Fibroblast of pulmonary artery (primary cell): ENCODE measurements around the gene C13orf46.

Experiments used
- DNase-seq: peaks from one replicate; pipeline ENCODE4 v3.0.0-alpha.2; 2010; ENCODE audit warnings: low read depth
- H3K4me3 ChIP-seq: replicated peaks from 2 replicates; pipeline ENCODE4 v1.5.1; 2011; ENCODE audit warnings: low read depth, mild to moderate bottlenecking, control low read depth, low read length, moderate library complexity
- TF ChIP-seq, protein P1 (sequence below): IDR thresholded peaks from 2 replicates; pipeline ENCODE4 v1.5.1; 2011; ENCODE audit warnings: mild to moderate bottlenecking, control low read depth, low read length, inconsistent platforms; ENCODE audit errors: missing control alignments

The C13orf46 gene

DNA sequence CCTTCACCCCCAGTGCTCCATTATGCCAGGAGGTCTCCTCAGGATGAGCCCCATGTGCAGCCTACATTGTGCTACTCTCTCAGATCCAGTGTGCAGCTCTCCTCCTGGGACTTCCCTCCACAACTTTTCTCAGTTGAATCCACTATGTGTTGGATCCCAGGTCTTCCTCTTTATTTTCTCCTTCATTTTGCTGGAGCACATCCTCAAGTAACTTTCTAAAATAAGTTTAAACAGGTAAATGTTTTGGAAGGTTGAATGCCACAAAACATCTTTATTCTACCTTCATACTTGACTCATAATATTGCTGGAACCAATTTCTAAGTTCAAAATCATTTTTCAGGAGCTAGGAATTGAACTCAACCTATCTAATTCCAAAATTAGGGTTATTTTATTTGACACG is 52.1 kb downstream of the C13orf46 start:
- no peak overlapping the region for H3K4me3 ChIP-seq
- TF ChIP-seq, protein P1, sequence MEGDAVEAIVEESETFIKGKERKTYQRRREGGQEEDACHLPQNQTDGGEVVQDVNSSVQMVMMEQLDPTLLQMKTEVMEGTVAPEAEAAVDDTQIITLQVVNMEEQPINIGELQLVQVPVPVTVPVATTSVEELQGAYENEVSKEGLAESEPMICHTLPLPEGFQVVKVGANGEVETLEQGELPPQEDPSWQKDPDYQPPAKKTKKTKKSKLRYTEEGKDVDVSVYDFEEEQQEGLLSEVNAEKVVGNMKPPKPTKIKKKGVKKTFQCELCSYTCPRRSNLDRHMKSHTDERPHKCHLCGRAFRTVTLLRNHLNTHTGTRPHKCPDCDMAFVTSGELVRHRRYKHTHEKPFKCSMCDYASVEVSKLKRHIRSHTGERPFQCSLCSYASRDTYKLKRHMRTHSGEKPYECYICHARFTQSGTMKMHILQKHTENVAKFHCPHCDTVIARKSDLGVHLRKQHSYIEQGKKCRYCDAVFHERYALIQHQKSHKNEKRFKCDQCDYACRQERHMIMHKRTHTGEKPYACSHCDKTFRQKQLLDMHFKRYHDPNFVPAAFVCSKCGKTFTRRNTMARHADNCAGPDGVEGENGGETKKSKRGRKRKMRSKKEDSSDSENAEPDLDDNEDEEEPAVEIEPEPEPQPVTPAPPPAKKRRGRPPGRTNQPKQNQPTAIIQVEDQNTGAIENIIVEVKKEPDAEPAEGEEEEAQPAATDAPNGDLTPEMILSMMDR, result no peak
- DNase-seq, result no peak

DNA sequence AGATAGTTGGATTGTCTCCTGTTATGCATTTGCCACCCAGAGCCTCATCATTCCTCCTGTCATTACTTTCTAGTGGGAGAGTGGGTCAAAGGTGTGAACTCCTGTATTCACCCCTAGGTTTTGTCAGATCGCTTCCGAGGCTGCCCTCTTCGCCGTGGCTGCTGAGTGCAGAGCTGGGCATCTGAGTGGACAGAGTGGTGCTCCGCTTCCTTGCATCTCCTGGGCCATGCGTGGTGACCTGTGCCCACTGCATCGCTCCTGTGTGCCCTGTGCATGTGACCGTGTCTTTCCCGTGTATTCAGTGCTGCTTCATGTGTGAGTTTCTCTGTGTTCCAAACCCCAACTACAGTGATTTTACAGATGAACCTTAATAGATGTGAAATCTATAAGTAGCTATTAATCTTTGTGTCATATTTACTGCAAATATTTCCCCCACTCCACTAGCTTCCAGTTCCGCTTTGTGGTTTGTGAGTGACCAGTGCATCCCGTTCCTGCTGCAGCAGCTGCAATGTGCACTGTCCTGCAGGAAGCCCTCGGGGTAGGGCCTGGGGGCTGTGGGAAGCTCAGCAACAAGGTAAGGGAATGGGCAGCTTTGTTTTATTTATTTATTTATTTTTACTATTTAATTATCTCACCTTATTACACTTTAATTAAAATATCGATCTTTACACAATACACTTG is 53.1 kb downstream of the C13orf46 start:
- TF ChIP-seq, protein P1, result no peak
- DNase-seq, result no peak
- H3K4me3 ChIP-seq, result no peak overlapping the region

DNA sequence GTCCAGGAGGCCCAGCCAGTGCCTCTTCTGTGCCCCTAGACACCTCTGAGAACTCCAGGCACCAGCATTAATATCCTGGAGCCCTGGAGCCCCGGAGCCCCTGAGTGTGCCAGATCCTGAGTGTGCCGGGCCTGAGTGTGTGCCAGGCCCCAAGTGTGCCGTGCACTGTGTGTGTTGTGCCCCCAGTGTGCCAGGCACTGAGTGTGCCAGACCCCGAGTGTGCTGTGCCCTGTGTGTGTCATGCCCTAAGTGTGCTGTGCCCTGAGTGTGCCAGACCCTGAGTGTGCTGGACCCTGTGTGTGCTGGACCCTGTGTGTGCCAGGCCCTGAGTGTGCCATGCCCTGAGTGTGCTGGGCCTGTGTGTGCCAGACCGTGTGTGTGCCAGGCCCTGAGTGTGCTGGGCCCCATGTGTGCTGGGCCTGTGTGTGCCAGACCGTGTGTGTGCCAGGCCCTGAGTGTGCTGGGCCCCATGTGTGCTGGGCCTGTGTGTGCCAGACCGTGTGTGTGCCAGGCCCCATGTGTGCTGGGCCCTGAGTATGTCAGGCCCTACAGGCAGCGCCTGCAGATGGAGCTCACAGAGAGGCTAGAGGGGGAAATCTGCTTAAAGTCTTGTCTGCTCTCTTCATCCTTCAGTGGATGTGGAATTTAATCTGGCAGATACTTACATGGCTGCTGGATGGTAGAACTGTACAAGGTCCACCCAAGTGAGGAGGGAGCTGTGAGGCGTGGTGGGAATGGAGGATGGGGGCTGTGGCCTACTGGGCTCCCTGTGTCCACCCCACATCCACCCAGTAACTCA is 53.9 kb downstream of the C13orf46 start:
- no peak for DNase-seq
- TF ChIP-seq, protein P1, result no peak
- no peak overlapping the region for H3K4me3 ChIP-seq

DNA sequence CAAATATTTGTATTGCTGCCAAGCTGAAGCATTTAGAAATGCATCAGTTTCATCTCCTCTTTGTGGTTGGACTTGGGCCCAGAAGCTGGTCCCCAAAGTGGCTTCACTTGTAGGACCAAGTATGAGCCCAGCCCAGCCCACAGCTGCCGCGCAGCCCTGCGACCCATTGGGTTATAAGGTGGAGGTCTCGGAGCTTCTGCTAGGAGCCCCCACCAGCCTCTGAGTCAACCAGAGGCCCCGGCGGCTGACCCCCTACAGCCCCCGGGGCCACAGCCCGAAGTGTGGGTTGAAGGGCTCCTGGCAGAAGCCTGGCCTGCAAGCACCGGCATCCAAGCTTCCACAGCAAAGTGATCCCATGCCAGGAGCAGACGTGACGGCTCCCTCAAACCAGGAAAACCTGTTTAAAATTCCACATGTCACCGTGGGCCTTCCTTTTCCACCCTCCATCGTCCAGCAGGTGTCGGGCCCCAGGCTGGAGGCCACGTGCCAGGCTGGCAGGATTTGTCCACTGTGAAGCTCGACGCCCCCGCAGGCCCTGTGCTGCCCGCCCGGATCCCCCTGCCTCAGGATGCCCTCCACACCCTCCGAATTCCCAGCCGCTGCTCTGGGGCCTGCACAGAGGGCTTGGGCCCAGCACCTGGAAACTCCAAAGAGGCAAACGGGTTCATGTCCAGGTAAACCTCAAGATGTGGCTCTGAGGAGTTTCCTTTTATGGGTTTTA is 54.7 kb downstream of the C13orf46 start:
- TF ChIP-seq, protein P1, result no peak
- no peak for DNase-seq
- H3K4me3 ChIP-seq, result no peak overlapping the region

DNA sequence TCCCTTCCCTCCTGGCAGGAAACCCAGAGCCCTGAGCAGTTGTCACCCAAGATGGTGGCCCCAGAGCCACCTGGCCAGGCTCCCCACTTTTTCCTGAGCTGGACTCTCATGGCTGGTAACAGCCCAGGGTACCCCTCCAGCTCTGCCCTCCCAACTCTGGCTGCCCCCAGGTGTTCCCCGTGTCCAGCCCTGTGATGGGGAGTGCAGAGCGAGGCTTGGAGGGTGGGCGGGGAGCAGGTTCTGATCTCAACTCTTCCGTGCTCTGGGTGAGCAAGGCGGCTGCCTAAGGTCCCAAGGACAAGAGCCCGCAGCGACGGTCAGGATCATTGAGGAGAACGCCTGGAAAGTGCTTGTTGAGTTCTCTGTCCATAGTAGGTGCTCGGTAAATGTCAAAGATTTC is 55.3 kb downstream of the C13orf46 start:
- H3K4me3 ChIP-seq, result no peak overlapping the region
- DNase-seq, result no peak
- TF ChIP-seq, protein P1, result no peak

DNA sequence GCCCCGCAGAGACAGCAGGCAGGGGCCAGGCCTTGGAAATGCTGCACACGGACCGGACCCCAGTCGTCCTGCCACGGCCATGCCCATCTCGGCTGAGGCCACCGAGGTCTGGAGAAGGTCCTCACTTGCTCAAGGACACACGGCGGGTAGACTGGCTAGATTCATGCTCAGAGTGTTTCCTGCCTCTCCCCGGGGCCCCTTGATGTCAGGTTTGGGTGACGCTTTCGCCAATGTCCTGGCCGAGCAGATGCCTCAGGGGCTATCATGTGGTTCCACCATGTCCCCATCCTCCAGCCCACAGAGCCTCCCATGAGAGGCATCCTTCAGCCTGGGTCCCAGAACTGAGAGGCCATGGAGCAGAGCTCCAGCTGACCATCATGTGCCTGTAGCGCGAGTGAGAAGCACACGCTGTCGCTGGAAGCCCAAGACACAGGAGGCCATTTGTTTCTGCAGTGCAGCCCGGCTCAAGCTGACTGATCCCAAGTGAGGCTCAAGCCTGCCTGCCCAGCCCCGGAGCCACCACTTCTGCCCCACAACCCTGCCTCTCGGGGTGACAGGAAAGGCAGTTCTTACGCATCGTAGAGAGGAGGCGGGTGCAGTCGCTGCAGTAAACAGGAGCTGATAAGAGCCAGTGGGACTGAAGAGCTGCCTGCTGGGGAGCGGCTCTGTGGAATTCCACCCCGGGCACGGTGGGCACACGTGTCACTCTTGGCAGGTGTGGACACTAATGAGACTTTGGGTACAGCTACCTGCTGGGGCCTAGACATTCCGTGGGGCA is 56.1 kb downstream of the C13orf46 start:
- TF ChIP-seq, protein P1, result no peak
- no peak for DNase-seq
- H3K4me3 ChIP-seq, result no peak overlapping the region
